Measurements from ENCODE around the gene QRFP.

Gene QRFP

GRCh38 chr9:130927338-130927737, 30.7 kb upstream of the QRFP start:
- no peak overlapping the region for H3K27ac ChIP-seq
- TF ChIP-seq, protein P1, sequence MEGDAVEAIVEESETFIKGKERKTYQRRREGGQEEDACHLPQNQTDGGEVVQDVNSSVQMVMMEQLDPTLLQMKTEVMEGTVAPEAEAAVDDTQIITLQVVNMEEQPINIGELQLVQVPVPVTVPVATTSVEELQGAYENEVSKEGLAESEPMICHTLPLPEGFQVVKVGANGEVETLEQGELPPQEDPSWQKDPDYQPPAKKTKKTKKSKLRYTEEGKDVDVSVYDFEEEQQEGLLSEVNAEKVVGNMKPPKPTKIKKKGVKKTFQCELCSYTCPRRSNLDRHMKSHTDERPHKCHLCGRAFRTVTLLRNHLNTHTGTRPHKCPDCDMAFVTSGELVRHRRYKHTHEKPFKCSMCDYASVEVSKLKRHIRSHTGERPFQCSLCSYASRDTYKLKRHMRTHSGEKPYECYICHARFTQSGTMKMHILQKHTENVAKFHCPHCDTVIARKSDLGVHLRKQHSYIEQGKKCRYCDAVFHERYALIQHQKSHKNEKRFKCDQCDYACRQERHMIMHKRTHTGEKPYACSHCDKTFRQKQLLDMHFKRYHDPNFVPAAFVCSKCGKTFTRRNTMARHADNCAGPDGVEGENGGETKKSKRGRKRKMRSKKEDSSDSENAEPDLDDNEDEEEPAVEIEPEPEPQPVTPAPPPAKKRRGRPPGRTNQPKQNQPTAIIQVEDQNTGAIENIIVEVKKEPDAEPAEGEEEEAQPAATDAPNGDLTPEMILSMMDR (IDR thresholded peaks at IDR 0.05) = no peak
- TF ChIP-seq ZFX (IDR thresholded peaks at IDR 0.05; ENCODE audit: borderline replicate concordance) = no peak

DNA sequence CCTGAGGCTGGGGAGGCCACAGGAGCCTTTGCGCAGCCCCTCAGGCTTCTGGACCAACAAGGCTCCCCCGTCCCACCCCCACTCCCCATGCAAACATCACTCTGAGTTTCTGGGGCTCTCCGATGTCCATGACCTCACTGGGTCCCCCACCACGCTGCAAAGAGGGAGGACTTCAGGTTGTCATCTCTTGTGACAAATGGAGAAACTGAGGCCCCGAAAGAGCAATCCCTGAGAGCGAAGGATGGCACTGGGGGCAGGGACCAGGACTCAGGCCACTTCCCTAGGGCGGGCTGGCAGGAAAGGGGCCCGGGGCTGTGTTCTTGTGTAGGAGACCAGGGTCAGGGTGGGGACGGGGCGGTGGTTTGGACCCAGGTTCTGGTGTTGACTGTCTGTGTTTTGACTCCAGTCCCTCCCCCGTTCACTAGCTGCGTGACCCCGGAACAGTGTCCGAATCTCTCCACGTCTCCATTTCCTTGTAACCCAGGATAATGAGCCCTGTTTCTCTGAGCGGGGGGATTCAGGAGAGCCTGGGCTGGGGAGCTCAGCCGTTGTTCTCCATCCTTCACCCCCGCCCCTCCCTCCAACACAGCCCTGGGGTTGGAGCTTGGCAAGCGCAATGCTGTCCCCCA, 28.6 kb upstream of the QRFP start:
- H3K27ac ChIP-seq = no peak overlapping the region
- TF ChIP-seq ZFX (IDR thresholded peaks at IDR 0.05; ENCODE audit: borderline replicate concordance) = no peak
- TF ChIP-seq, protein P1 (IDR thresholded peaks at IDR 0.05) = no peak

- TF ChIP-seq ZFX (IDR thresholded peaks at IDR 0.05; ENCODE audit: borderline replicate concordance) = no peak
- TF ChIP-seq, protein P1 (IDR thresholded peaks at IDR 0.05) = no peak
- no peak overlapping the region for H3K27ac ChIP-seq
Measured at GRCh38 chr9:130924448-130924788, 27.8 kb upstream of the QRFP start.

- no peak for TF ChIP-seq ZFX (IDR thresholded peaks at IDR 0.05; ENCODE audit: borderline replicate concordance)
- TF ChIP-seq, protein P1 (IDR thresholded peaks at IDR 0.05) = no peak
- H3K27ac ChIP-seq = no peak overlapping the region
Measured at GRCh38 chr9:130923611-130924447, 27.2 kb upstream of the QRFP start.

DNA sequence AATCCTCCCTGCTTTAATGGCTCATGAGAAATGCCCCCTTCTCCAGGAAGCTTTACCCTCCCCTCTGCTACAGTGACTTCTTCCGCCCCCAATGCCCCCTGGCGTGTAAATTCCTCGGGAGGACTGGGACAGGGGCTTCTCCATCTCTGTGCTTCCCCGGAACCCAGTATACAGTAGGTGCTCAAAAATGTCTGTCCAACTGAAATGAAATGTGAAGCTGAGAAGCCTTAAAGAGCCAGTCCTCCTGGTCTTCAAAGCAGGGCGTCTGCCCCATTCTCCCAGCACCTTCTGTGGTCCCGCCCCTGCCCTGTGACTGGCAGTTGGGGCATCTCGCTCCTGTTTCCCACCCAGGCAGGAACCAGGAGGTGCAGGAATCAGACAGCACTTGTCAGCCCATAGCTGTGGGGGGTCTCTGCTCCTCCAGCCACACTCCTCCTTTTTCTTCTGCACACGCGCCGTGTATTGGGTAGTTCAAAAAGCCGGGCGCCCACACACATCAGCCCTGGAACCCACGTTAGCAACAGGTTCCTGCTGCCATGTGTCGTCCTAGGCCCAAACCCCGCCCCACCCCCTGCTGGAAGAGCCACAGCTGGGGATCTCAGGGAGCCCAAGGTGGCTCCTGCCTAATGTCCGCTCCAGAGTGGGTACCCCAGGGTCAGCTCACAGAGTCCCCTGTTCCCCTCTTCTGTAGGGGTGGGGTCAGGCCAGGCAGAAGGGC, 26.4 kb upstream of the QRFP start:
- TF ChIP-seq, protein P1 (IDR thresholded peaks at IDR 0.05) = no peak
- TF ChIP-seq ZFX (IDR thresholded peaks at IDR 0.05; ENCODE audit: borderline replicate concordance) = no peak

GRCh38 chr9:130921989-130922892, 25.6 kb upstream of the QRFP start:
- TF ChIP-seq ZFX (IDR thresholded peaks at IDR 0.05; ENCODE audit: borderline replicate concordance) = no peak
- TF ChIP-seq, protein P1 (IDR thresholded peaks at IDR 0.05) = no peak
- no peak overlapping the region for H3K27ac ChIP-seq

More for the DNA sequence above, 26.4 kb upstream of the QRFP start:
- H3K27ac ChIP-seq = no peak overlapping the region

All from 22Rv1 (cell line).